Transverse colon (tissue), 3 donors: Measurements from ENCODE around the gene MIDN.

Source experiments
- CTCF ChIP-seq, 5 experiments: fragments of 200-600 bp in 3 of 5; fragments of 450-650 bp in 2 of 5; sonication (generic) in 3 of 5; IDR thresholded peaks; 1 replicate in 2 of 5; 2 replicates in 3 of 5; pipeline ENCODE4 v1.5.1; 2016 to 2017; ENCODE audit warnings: antibody characterized with exemption in 5 of 5, inconsistent platforms in 3 of 5, mild to moderate bottlenecking in 2 of 5, moderate library complexity in 1 of 5
- POLR2A ChIP-seq: fragments of 450-650 bp; IDR thresholded peaks from one replicate; pipeline ENCODE4 v1.6.1; 2016; ENCODE audit warnings: antibody characterized with exemption, mild to moderate bottlenecking, moderate library complexity

GRCh38 chr19:1222394-1222793, 26.0 kb upstream of the MIDN start:
- no peak for TF ChIP-seq CTCF (IDR thresholded peaks at IDR 0.05)
- TF ChIP-seq POLR2A, result no peak
